ENCODE results near the gene EIF2B2. TPM values are rescaled to one million over a fixed set of nuclear protein-coding genes. Genes with fewer than 3 reads are reported as not detected.

Gene EIF2B2
- total and polyA plus RNA-seq, 9 of the 15 experiments (the other 6 are each of a cell fraction or from before 2014, with no cell fraction given) = 10.6 to 94.1 (median 38.9) TPM

DNA sequence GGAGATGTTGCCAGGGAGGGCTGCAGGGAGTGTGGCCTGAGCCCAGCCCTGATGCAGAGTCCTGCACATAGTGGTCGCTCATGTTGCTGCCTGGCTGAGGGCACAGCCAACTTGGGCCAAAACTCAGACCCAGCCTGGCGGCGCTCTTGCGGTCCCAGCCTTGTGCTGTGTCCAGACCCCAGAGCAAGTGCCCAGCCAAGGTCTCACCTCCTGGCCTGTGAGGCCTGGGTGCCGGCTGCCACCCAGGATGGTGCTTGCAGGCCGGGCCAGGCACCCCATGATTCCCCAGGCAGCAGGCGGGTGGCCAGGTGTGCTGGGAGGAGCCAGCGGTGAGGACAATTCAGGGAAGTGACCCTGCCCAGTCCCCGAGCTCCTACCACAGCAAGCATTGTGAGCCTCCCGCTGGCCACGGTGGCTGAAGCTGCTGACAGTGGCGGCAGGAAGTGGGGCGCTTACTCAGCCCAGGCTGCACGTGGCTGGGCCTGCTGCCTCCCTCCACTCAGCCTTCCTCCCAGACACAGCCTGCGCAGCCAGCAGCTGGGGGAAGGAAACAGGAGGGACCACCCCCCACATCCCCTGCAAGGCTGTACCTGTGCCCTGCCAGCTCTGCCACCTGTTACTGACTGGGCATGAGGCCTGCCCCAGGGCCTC, 29.6 kb upstream of the EIF2B2 start (continued):
- TF ChIP-seq, protein P1, sequence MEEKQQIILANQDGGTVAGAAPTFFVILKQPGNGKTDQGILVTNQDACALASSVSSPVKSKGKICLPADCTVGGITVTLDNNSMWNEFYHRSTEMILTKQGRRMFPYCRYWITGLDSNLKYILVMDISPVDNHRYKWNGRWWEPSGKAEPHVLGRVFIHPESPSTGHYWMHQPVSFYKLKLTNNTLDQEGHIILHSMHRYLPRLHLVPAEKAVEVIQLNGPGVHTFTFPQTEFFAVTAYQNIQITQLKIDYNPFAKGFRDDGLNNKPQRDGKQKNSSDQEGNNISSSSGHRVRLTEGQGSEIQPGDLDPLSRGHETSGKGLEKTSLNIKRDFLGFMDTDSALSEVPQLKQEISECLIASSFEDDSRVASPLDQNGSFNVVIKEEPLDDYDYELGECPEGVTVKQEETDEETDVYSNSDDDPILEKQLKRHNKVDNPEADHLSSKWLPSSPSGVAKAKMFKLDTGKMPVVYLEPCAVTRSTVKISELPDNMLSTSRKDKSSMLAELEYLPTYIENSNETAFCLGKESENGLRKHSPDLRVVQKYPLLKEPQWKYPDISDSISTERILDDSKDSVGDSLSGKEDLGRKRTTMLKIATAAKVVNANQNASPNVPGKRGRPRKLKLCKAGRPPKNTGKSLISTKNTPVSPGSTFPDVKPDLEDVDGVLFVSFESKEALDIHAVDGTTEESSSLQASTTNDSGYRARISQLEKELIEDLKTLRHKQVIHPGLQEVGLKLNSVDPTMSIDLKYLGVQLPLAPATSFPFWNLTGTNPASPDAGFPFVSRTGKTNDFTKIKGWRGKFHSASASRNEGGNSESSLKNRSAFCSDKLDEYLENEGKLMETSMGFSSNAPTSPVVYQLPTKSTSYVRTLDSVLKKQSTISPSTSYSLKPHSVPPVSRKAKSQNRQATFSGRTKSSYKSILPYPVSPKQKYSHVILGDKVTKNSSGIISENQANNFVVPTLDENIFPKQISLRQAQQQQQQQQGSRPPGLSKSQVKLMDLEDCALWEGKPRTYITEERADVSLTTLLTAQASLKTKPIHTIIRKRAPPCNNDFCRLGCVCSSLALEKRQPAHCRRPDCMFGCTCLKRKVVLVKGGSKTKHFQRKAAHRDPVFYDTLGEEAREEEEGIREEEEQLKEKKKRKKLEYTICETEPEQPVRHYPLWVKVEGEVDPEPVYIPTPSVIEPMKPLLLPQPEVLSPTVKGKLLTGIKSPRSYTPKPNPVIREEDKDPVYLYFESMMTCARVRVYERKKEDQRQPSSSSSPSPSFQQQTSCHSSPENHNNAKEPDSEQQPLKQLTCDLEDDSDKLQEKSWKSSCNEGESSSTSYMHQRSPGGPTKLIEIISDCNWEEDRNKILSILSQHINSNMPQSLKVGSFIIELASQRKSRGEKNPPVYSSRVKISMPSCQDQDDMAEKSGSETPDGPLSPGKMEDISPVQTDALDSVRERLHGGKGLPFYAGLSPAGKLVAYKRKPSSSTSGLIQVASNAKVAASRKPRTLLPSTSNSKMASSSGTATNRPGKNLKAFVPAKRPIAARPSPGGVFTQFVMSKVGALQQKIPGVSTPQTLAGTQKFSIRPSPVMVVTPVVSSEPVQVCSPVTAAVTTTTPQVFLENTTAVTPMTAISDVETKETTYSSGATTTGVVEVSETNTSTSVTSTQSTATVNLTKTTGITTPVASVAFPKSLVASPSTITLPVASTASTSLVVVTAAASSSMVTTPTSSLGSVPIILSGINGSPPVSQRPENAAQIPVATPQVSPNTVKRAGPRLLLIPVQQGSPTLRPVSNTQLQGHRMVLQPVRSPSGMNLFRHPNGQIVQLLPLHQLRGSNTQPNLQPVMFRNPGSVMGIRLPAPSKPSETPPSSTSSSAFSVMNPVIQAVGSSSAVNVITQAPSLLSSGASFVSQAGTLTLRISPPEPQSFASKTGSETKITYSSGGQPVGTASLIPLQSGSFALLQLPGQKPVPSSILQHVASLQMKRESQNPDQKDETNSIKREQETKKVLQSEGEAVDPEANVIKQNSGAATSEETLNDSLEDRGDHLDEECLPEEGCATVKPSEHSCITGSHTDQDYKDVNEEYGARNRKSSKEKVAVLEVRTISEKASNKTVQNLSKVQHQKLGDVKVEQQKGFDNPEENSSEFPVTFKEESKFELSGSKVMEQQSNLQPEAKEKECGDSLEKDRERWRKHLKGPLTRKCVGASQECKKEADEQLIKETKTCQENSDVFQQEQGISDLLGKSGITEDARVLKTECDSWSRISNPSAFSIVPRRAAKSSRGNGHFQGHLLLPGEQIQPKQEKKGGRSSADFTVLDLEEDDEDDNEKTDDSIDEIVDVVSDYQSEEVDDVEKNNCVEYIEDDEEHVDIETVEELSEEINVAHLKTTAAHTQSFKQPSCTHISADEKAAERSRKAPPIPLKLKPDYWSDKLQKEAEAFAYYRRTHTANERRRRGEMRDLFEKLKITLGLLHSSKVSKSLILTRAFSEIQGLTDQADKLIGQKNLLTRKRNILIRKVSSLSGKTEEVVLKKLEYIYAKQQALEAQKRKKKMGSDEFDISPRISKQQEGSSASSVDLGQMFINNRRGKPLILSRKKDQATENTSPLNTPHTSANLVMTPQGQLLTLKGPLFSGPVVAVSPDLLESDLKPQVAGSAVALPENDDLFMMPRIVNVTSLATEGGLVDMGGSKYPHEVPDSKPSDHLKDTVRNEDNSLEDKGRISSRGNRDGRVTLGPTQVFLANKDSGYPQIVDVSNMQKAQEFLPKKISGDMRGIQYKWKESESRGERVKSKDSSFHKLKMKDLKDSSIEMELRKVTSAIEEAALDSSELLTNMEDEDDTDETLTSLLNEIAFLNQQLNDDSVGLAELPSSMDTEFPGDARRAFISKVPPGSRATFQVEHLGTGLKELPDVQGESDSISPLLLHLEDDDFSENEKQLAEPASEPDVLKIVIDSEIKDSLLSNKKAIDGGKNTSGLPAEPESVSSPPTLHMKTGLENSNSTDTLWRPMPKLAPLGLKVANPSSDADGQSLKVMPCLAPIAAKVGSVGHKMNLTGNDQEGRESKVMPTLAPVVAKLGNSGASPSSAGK (IDR thresholded peaks at IDR 0.05) = peak; percentile 38; the same call in 1 of the 2 replicates
- TF ChIP-seq, protein P2, sequence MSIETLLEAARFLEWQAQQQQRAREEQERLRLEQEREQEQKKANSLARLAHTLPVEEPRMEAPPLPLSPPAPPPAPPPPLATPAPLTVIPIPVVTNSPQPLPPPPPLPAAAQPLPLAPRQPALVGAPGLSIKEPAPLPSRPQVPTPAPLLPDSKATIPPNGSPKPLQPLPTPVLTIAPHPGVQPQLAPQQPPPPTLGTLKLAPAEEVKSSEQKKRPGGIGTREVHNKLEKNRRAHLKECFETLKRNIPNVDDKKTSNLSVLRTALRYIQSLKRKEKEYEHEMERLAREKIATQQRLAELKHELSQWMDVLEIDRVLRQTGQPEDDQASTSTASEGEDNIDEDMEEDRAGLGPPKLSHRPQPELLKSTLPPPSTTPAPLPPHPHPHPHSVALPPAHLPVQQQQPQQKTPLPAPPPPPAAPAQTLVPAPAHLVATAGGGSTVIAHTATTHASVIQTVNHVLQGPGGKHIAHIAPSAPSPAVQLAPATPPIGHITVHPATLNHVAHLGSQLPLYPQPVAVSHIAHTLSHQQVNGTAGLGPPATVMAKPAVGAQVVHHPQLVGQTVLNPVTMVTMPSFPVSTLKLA (conservative IDR thresholded peaks at IDR 0.05) = no peak
- TF ChIP-seq RFX1 (IDR thresholded peaks at IDR 0.05) (no peak), BHLHE40 (IDR thresholded peaks at IDR 0.05; ENCODE audit: low read length) (peak; percentile 44; the same call in 1 of the 2 replicates), RAD51 (IDR thresholded peaks at IDR 0.05; ENCODE audit: borderline replicate concordance, low read depth) (no peak), ZNF175 (CRISPR knock-in tag; IDR thresholded peaks at IDR 0.05; ENCODE audit: low read depth) (0 out of 2 replicates have a peak, but pooled peaks have one; percentile 41)
- TF ChIP-seq, protein P3, sequence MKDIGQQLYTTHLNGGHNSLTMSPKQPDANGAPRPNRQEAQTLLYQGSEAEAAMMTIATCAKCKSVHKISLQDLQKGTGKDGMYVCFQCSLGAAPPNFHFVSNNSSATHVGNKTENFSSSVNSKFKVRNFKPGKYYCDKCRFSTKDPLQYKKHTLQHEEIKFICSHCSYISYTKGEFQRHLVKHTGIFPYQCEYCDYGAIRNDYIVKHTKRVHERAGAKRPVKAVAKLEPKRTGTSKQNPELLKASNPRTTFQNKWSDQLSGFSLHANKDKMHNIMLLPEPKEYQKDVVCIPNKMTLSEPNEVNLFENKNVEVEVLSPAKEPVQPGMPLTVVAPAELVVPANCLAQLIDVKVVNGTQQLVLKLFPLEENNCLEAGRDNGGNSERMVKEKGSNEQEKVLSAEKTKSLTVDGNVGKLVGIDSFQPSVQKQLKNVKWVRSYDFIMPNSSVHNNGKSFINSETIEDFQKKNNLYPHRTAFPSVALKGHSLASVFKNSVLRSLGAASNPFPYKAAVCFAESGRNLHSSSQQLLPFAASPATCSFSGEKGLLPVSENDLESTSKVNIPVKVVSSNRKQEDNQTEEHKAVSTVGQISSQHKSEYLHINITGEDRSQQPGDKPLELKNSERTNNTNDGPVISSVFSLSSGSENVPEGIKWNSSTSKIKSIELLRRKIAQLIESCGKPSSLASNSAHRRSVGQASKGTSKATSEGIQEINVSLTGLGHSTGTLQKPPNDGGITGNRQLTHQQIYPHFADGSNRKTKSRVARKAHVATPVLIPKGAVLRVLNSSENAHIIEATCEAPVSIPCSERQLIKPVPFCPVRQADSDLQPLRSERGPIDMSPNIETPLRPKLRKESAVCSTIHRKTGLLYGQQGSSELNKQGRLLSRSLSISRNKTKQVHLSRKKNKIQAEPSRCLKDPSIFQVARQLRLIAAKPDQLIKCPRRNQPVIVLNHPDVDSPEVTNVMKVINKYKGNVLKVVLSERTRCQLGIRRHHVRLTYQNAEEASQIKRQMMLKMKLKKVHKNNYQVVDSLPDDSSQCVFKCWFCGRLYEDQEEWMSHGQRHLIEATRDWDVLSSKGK (CRISPR knock-in tag; IDR thresholded peaks at IDR 0.05) = no peak
- TF ChIP-seq, protein P4, sequence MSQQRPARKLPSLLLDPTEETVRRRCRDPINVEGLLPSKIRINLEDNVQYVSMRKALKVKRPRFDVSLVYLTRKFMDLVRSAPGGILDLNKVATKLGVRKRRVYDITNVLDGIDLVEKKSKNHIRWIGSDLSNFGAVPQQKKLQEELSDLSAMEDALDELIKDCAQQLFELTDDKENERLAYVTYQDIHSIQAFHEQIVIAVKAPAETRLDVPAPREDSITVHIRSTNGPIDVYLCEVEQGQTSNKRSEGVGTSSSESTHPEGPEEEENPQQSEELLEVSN (IDR thresholded peaks at IDR 0.05; ENCODE audit: borderline replicate concordance in 1 of 2, extremely low read depth in 1 of 2, insufficient read depth in 1 of 2, insufficient read length in 1 of 2, low read depth in 1 of 2, low read length in 1 of 2, poor library complexity in 1 of 2, severe bottlenecking in 1 of 2) = peak; percentile 25 to 57
